ENCODE results near the gene ATF7IP2. TPM values are rescaled to one million over a fixed set of nuclear protein-coding genes. Genes with fewer than 3 reads are reported as not detected.

ATF7IP2 gene
- total and polyA plus RNA-seq, 2 of the 13 experiments (the other 11 are each of a cell fraction or from before 2014, with no cell fraction given): 117 to 217 TPM

GRCh38 chr16:10530685-10531084 lies 144.8 kb downstream of the ATF7IP2 start:
- intact Hi-C loops (cut with micrococcal nuclease; ENCODE audit: unreplicated experiment): no loop called here
- CTCF ChIA-PET (ENCODE audit: low intra/inter-chr PET ratio, low total read pairs): no interaction called here
- ATAC-seq: no peak
- TF ChIP-seq ZBTB10 (CRISPR knock-in tag; IDR thresholded peaks at IDR 0.05; ENCODE audit: borderline replicate concordance) (no peak), CREBL2 (CRISPR knock-in tag; IDR thresholded peaks at IDR 0.05; ENCODE audit: borderline replicate concordance) (no peak), KLF13 (CRISPR knock-in tag; IDR thresholded peaks at IDR 0.05) (no peak), PRDM4 (CRISPR knock-in tag; IDR thresholded peaks at IDR 0.05; ENCODE audit: borderline replicate concordance) (no peak), ZFY (CRISPR knock-in tag; IDR thresholded peaks at IDR 0.05) (no peak), ZNF652 (CRISPR knock-in tag; IDR thresholded peaks at IDR 0.05; ENCODE audit: borderline replicate concordance, low read depth) (no peak), ZNF567 (CRISPR knock-in tag; IDR thresholded peaks at IDR 0.05; ENCODE audit: borderline replicate concordance) (no peak), E2F2 (CRISPR knock-in tag; IDR thresholded peaks at IDR 0.05; ENCODE audit: borderline replicate concordance) (no peak), DNMT3B (CRISPR knock-in tag; conservative IDR thresholded peaks at IDR 0.05) (no peak), ATF7 (IDR thresholded peaks at IDR 0.05) (no peak), ATF7 (CRISPR knock-in tag; IDR thresholded peaks at IDR 0.05) (no peak), HNF1A (IDR thresholded peaks at IDR 0.05; ENCODE audit: low read depth) (no peak), HNF1A (CRISPR knock-in tag; IDR thresholded peaks at IDR 0.05; ENCODE audit: borderline replicate concordance) (no peak), RFXANK (CRISPR knock-in tag; IDR thresholded peaks at IDR 0.05) (no peak)

More at GRCh38 chr16:10530685-10531084, 144.8 kb downstream of the ATF7IP2 start:
- peaks cover 10 to 24% of the 10 kb centered on the region in 2 experiments for H3K36me3 ChIP-seq (replicated peaks in 1 of 2; ENCODE audit: control insufficient read depth in 1 of 2, insufficient read depth in 2 of 2, low read length in 2 of 2)
- FAIRE-seq (no peak), DNase-seq (ENCODE audit: low spot score) (no peak)
- no peaks in the 10 kb centered on the region for H3K27me3 ChIP-seq (ENCODE audit: control insufficient read depth in 1 of 2, insufficient read depth in 2 of 2, low read length in 2 of 2)
- no peak overlapping the region for H3K4me3 ChIP-seq (replicated peaks in 1 of 3; ENCODE audit: insufficient read depth in 1 of 3, low read depth in 2 of 3, low read length in 3 of 3)
- no peaks in the 10 kb centered on the region for H3K9me3 ChIP-seq (ENCODE audit: low read length)
- H3K79me2 ChIP-seq (ENCODE audit: insufficient read depth, low read length): no peaks in the 10 kb centered on the region
- no peak overlapping the region for H3K4me2 ChIP-seq (ENCODE audit: low read depth, low read length)
- H2AFZ ChIP-seq (ENCODE audit: low read length): no peak overlapping the region
- no peak overlapping the region for H3K9ac ChIP-seq (ENCODE audit: insufficient read depth, low read depth, low read length)
- POLR2A ChIA-PET: interaction anchor here (0.7 to 1.8 kb wide), 4 partner anchors 10 to 213 kb away, joined by 3 to 4 read pairs (median 4); partner anchors contain the start of gene ATF7IP2
- in situ Hi-C loops (cut with HindIII; ENCODE audit: extremely low pct_ligation_motif_present, low pct_unique_long_range_greater_than_20kb): no loop called here
- WGBS (ENCODE audit: low lambda C conversion rate): 88% methylated on average over 14 of the region's 14 CpGs
- H4K20me1 ChIP-seq (ENCODE audit: insufficient read depth, low read length): no peaks in the 10 kb centered on the region
- no peak overlapping the region for H3K27ac ChIP-seq (ENCODE audit: extremely low read length, insufficient read depth, low read length)
- BruUV-seq (replicated peaks): no TSS peak
- H3K4me1 ChIP-seq (ENCODE audit: insufficient read depth, low read length): peaks cover 13% of the 10 kb centered on the region
